ENCODE results near the gene HYAL2. TPM values are rescaled to one million over a fixed set of nuclear protein-coding genes. Genes with fewer than 3 reads are reported as not detected.
A peak's percentile ranks its signal among the peaks of the same experiment; 100 is the strongest.

The HYAL2 gene
- total RNA-seq, 1 donor from 2014 or later, result 4.2 TPM

DNA sequence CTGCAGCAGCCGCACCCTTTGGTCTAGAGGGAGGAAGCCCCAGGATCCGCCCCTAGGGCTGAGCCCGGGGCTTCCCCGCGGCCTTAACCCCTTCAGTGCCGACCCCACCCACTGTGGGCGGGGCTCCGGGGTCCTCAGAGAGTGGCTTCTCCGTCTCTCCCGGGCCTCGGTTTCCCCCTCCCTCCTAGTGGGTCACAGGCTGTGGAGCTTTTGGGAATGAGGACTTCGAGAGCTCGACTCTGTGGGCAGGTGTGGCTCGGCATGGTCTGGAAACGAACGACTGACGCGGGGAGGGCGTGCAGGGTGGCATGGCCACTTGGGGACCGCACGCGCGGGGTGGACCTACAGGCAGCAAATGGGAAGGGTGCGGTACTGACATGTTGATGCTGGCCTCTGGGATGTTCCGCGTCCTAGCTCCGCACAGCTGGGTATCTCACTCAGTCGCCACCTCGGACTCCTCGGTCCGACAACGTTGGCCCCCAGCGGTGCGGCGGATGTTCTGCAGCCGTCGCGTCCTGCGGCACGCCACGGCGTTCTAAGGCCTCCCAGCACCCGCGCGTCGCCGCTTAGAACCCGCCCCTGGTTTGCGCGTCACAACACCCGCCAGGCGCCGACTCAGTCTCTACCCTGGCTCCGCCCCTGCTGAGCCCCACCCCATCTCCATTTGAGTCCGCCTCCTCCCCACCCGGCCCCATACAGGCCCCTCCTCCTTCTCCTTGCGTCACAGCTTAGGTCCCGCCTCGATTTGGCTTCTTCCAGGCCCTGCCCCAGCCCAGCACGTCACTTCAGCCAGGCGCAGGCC is 23.5 kb downstream of the HYAL2 start, which contains the start of the genes HYAL3 and NAA80:
Gene HYAL3, minus strand, starts transcription at position 570 of the 802 bp plus-strand sequence. CDS start 3,803 bp downstream, outside the sequence.
Gene NAA80, minus strand, starts transcription at position 570 of the 802 bp plus-strand sequence. CDS start 1,942 bp downstream, outside the sequence.
- H3K27ac Mint-ChIP-seq, result peak within 1 kb of the TSS; percentile 98
- ChIA-PET POLR2A (interaction anchor here (0.6 to 3.4 kb wide), 20 partner anchors 14 to 1206 kb away, joined by 3 to 62 read pairs (median 4); partner anchors contain the start of genes CISH, CYB561D2, DAG1 and GNAI2), CTCF (interaction anchor here (0.6 to 1.8 kb wide), 8 partner anchors 16 to 105 kb away, joined by 3 to 9 read pairs (median 4); partner anchors contain the start of gene HYAL2)
- ATAC-seq (ENCODE audit: low read depth), result peak; percentile 89
- H3K9me3 Mint-ChIP-seq, result no peaks in the 10 kb centered on the region
- intact Hi-C loops (cut with micrococcal nuclease), result loop anchor here (1.0 to 10.0 kb wide), 10 partner anchors 22 to 1274 kb away; partner anchors contain the start of genes APEH, HEMK1, IMPDH2 and INKA1
- peaks cover 30% of the 10 kb centered on the region for H3K4me1 Mint-ChIP-seq
- no peaks in the 10 kb centered on the region for H3K27me3 Mint-ChIP-seq
- TF ChIP-seq, protein P1, sequence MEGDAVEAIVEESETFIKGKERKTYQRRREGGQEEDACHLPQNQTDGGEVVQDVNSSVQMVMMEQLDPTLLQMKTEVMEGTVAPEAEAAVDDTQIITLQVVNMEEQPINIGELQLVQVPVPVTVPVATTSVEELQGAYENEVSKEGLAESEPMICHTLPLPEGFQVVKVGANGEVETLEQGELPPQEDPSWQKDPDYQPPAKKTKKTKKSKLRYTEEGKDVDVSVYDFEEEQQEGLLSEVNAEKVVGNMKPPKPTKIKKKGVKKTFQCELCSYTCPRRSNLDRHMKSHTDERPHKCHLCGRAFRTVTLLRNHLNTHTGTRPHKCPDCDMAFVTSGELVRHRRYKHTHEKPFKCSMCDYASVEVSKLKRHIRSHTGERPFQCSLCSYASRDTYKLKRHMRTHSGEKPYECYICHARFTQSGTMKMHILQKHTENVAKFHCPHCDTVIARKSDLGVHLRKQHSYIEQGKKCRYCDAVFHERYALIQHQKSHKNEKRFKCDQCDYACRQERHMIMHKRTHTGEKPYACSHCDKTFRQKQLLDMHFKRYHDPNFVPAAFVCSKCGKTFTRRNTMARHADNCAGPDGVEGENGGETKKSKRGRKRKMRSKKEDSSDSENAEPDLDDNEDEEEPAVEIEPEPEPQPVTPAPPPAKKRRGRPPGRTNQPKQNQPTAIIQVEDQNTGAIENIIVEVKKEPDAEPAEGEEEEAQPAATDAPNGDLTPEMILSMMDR (IDR thresholded peaks at IDR 0.05), result no peak
- peak; percentile 98 for DNase-seq
- H3K4me3 Mint-ChIP-seq, result peak within 1 kb of the TSS; percentile 98
- peaks cover 6% of the 10 kb centered on the region for H3K36me3 Mint-ChIP-seq (ENCODE audit: low read depth)

DNA sequence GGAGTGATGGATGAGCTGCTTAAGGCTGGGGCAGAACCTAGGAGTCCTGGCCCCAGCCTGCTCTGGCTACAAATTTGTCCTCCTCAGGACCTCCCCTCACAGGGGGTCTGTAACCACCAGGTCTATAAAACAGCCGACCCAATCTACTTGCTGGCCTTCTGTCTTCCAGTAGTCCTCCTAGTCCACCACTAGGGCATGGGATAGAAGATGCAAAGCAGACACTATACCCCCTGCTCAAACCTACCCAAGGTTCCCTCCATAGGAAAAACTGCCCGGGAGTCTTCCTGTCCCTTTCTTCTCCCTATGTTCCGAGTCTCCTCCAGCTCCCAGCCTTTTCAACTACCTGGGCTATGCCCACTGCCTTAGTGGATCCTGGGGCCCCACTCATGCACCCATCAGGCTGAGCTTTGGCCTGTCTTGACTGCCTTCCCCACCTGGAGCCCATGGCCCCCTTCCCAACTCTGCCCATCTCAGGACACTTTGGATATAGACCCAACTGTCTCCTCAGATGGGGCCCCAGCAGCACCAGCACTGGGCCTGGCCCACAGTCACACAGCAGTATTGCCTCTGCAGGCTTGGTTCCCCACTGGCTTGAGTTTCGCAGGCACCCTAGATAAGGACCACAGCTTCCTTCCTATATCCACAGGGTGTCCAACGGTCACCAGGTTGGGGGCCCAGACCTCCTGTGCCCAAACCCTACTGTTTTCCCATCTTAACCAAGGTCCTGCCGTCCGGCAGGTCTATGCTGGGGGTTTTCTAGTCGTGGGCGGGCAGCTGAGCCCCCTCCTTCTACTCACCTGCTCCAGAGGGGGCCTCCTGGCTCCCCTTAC is 24.4 kb downstream of the HYAL2 start:
- peak overlapping the region; percentile 98 for H3K4me3 Mint-ChIP-seq
- no peak for DNase-seq

DNA sequence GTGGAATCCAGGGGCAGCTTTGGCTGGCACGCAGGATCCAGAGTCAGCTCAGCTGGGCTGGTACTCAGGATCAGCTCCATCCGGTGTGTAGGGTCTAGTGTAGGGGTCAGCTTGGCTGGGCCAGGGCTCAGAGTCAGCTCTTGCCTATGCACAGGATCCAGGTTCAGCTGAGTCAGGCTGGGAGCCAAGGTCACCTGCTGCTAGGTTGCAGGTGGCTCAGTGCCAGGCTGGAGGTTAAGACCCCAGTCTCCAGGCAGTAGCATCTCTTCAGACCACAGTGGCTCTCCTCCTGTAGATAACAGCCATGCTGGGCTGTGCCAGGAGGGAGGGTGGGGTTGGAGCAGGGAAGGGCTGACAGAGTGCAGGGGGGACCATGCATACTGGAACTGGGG is 25.2 kb downstream of the HYAL2 start:
- ChIA-PET POLR2A (interaction anchor here (1.6 to 3.4 kb wide), 2 partner anchors 24 to 31 kb away, joined by 5 to 20 read pairs; partner anchors contain the start of genes HYAL2 and TUSC2), CTCF (no interaction called here)
- TF ChIP-seq, protein P1 (IDR thresholded peaks at IDR 0.05), result no peak
- Mint-ChIP-seq H3K4me1 (peaks cover 37% of the 10 kb centered on the region), H3K36me3 (ENCODE audit: low read depth) (peaks cover 8% of the 10 kb centered on the region), H3K27me3 (no peaks in the 10 kb centered on the region), H3K4me3 (peak overlapping the region; percentile 98), H3K9me3 (no peaks in the 10 kb centered on the region), H3K27ac (no peak overlapping the region)
- DNase-seq (no peak), ATAC-seq (ENCODE audit: low read depth) (no peak)
- intact Hi-C loops (cut with micrococcal nuclease), result loop anchor here (5.0 to 10.0 kb wide), 3 partner anchors 493 to 1273 kb away; partner anchors contain the start of genes APEH, IMPDH2, INKA1 and NDUFAF3

More for the DNA sequence above, 24.4 kb downstream of the HYAL2 start:
- Mint-ChIP-seq H3K36me3 (ENCODE audit: low read depth) (peaks cover 6% of the 10 kb centered on the region), H3K4me1 (peaks cover 30% of the 10 kb centered on the region), H3K9me3 (no peaks in the 10 kb centered on the region), H3K27me3 (no peaks in the 10 kb centered on the region), H3K27ac (peak overlapping the region; percentile 98)
- TF ChIP-seq, protein P1 (IDR thresholded peaks at IDR 0.05), result no peak
- intact Hi-C loops (cut with micrococcal nuclease), result loop anchor here (2.0 to 10.0 kb wide), 5 partner anchors 71 to 1273 kb away; partner anchors contain the start of genes APEH, HEMK1, IMPDH2 and INKA1
- no peak for ATAC-seq (ENCODE audit: low read depth)
- ChIA-PET CTCF (interaction anchor here (0.6 to 1.8 kb wide), 4 partner anchors 21 to 71 kb away, joined by 3 to 9 read pairs (median 4); partner anchors contain the start of gene HYAL2), POLR2A (interaction anchor here (0.9 to 3.4 kb wide), 10 partner anchors 15 to 828 kb away, joined by 3 to 62 read pairs (median 8); partner anchors contain the start of genes CISH, CYB561D2, DAG1 and HYAL2)

DNA sequence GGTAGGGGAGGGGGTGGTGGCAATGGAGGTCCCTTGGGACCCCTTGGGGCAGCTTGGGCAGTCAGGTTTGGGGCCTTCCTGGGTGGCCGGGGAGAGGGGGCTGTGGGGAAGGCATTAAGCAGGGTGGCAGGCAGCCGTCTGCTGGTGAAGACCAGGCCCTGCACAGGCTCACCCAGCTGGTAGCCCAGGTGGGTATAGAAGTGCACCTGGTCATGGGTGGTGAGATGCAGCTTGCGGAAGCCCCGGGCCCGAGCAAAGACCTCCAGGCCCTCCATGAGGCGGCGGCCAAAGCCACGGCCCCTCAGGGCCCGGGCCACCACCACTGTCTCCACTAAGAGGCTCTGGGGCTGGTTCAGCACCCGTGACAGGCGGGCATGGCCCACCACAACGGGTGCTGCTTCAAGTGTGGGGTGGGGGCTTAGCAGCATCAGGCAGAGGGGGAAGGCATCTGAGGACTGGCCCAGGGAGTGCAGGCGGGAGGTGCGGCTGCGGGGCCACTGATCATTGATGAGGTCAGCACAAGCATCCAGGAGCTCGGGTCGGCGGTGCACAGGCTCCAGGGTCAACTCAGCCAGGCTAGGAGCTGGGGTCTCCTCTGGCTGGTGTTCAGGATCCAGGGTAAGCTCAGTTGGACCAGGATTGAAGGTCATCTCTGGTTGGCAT is 25.7 kb downstream of the HYAL2 start:
- peaks cover 39% of the 10 kb centered on the region for H3K4me1 Mint-ChIP-seq

More for the DNA sequence above, 25.7 kb downstream of the HYAL2 start:
- Mint-ChIP-seq H3K36me3 (ENCODE audit: low read depth) (peaks cover 10% of the 10 kb centered on the region), H3K9me3 (no peaks in the 10 kb centered on the region), H3K27me3 (no peaks in the 10 kb centered on the region), H3K4me3 (no peak overlapping the region), H3K27ac (no peak overlapping the region)
- TF ChIP-seq, protein P1 (IDR thresholded peaks at IDR 0.05), result no peak
- CTCF ChIA-PET, result no interaction called here
- ATAC-seq (ENCODE audit: low read depth), result no peak
- POLR2A ChIA-PET, result interaction anchor here (1.6 to 3.4 kb wide), 2 partner anchors 25 to 31 kb away, joined by 5 to 20 read pairs; partner anchors contain the start of genes HYAL2 and TUSC2
- DNase-seq, result no peak
- intact Hi-C loops (cut with micrococcal nuclease), result loop anchor here (5.0 to 10.0 kb wide), 3 partner anchors 492 to 1272 kb away; partner anchors contain the start of genes APEH, IMPDH2, INKA1 and NDUFAF3
